H1 (cell line): ENCODE data around the gene SEZ6L. TPM values are rescaled to one million over a fixed set of nuclear protein-coding genes. Genes with fewer than 3 reads are reported as not detected.

Experiments
- CTCF ChIA-PET: fragments of 300-600 bp; sonication (Branson Sonifier 250); formaldehyde crosslinking; loops from one replicate; lab custom pipeline; 2021; ENCODE audit not compliant: partially characterized antibody; lab: Charles Lee
- POLR2A ChIA-PET: fragments of 300-600 bp; sonication (Branson Sonifier 250); formaldehyde crosslinking; loops from one replicate; lab custom pipeline; 2021; ENCODE audit warnings: inconsistent platforms; ENCODE audit not compliant: partially characterized antibody; lab: Charles Lee
- DNase-seq, 2 experiments: peaks; one replicate each; pipeline versions ENCODE4 v3.0.0 to v3.0.0-alpha.2; 2010 to 2022; ENCODE audit warnings: low spot score in 2 of 2, low read depth in 1 of 2, mixed read lengths in 1 of 2
- FAIRE-seq: peaks from 2 replicates; lab custom pipeline; 2011; peaks lifted over from hg19 to GRCh38; lab: Jason Lieb, UNC
- H2AFZ ChIP-seq: 2 replicates; pipeline ENCODE4 v1.8.1; 2012; ENCODE audit warnings: low read length, inconsistent platforms
- H2AK5ac ChIP-seq: 2 replicates; pipeline ENCODE4 v1.6.1; 2013; ENCODE audit warnings: low read depth, low read length
- H2BK120ac ChIP-seq: replicated peaks from 2 replicates; pipeline ENCODE3; 2013; ENCODE audit warnings: low read depth, low read length, inconsistent platforms
- H2BK12ac ChIP-seq: 2 replicates; pipeline ENCODE4 v1.6.1; 2013; ENCODE audit warnings: low read depth, low read length
- H2BK15ac ChIP-seq: 2 replicates; pipeline ENCODE4 v1.6.1; 2013; ENCODE audit warnings: low read length
- H2BK20ac ChIP-seq: 2 replicates; pipeline ENCODE4 v1.6.1; 2013; ENCODE audit warnings: low read length
- H2BK5ac ChIP-seq: 2 replicates; pipeline ENCODE4 v1.6.1; 2013; ENCODE audit warnings: low read depth, low read length
- H3K14ac ChIP-seq: 2 replicates; pipeline ENCODE4 v1.6.1; 2013; ENCODE audit warnings: inconsistent platforms; ENCODE audit not compliant: insufficient read length
- H3K18ac ChIP-seq: 2 replicates; pipeline ENCODE4 v1.6.1; 2013; ENCODE audit warnings: low read length; ENCODE audit errors: extremely low read depth
- H3K23ac ChIP-seq: 2 replicates; pipeline ENCODE4 v1.6.1; 2013; ENCODE audit warnings: inconsistent platforms; ENCODE audit not compliant: insufficient read length
- H3K23me2 ChIP-seq: 2 replicates; pipeline ENCODE4 v1.6.1; 2013; ENCODE audit warnings: low read depth, low read length
- H3K27ac ChIP-seq: 2 replicates; pipeline ENCODE4 v1.6.1; 2011; ENCODE audit warnings: low read depth, low read length, inconsistent platforms
- H3K27me3 ChIP-seq, 4 experiments: replicated peaks in 1 of 4; 1 replicate in 1 of 4; 2 replicates in 3 of 4; pipeline versions ENCODE4 v1.6.1 to v1.8.1; 2011 to 2013; ENCODE audit warnings: low read length in 3 of 4, mild to moderate bottlenecking in 3 of 4, inconsistent platforms in 2 of 4, mixed read lengths in 2 of 4, moderate library complexity in 1 of 4; ENCODE audit not compliant: control insufficient read depth in 3 of 4, insufficient read depth in 3 of 4; ENCODE audit errors: extremely low read depth in 1 of 4
- H3K36me3 ChIP-seq, 4 experiments: 2 replicates each; pipeline versions ENCODE4 v1.6.1 to v1.8.1; 2011 to 2013; ENCODE audit warnings: mild to moderate bottlenecking in 4 of 4, low read length in 3 of 4, moderate library complexity in 2 of 4, control low read depth in 1 of 4, inconsistent platforms in 1 of 4; ENCODE audit not compliant: insufficient read depth in 4 of 4, control insufficient read depth in 2 of 4
- H3K4ac ChIP-seq: replicated peaks from 2 replicates; pipeline ENCODE3; 2013; ENCODE audit warnings: low read length, low read depth, mixed read lengths, inconsistent platforms; ENCODE audit not compliant: insufficient read length
- H3K4me1 ChIP-seq, 4 experiments: replicated peaks in 1 of 4; 1 replicate in 1 of 4; 2 replicates in 3 of 4; pipeline versions ENCODE4 v1.6.1 to v1.8.1; 2011 to 2013; ENCODE audit warnings: low read length in 3 of 4, inconsistent platforms in 2 of 4, mixed read lengths in 1 of 4; ENCODE audit not compliant: insufficient read depth in 4 of 4, control insufficient read depth in 3 of 4
- H3K4me2 ChIP-seq, 2 experiments: 2 replicates each; pipeline versions ENCODE4 v1.6.1 to v1.8.1; 2011 to 2013; ENCODE audit warnings: low read depth in 2 of 2, low read length in 2 of 2, control low read depth in 1 of 2, inconsistent platforms in 1 of 2, mild to moderate bottlenecking in 1 of 2; ENCODE audit not compliant: insufficient read depth in 1 of 2
- H3K4me3 ChIP-seq, 4 experiments: fragments of 200-600, 300-600 bp in 1 of 4; sonication (generic), shearing (Covaris generic), sonication (Bioruptor Twin) in 1 of 4; 2 replicates each; pipeline versions ENCODE4 v1.5.1 to v1.8.1; 2011 to 2016; ENCODE audit warnings: low read length in 4 of 4, low read depth in 3 of 4, control low read depth in 2 of 4, inconsistent platforms in 2 of 4, mild to moderate bottlenecking in 2 of 4, mixed read lengths in 1 of 4, moderate library complexity in 1 of 4; ENCODE audit not compliant: insufficient read depth in 2 of 4; ENCODE audit errors: extremely low read depth in 1 of 4
- H3K56ac ChIP-seq: replicated peaks from 2 replicates; pipeline ENCODE3; 2013; ENCODE audit warnings: low read depth, mild to moderate bottlenecking, mixed read lengths, low read length, inconsistent platforms; ENCODE audit not compliant: insufficient read length
- H3K79me1 ChIP-seq: 2 replicates; pipeline ENCODE4 v1.6.1; 2013; ENCODE audit warnings: low read depth, low read length, control low read depth
- H3K79me2 ChIP-seq, 2 experiments: 2 replicates each; pipeline versions ENCODE4 v1.6.1 to v1.8.1; 2012 to 2013; ENCODE audit warnings: low read length in 2 of 2, mild to moderate bottlenecking in 2 of 2, inconsistent platforms in 1 of 2; ENCODE audit not compliant: insufficient read depth in 2 of 2, control insufficient read depth in 1 of 2
- H3K9ac ChIP-seq, 4 experiments: replicated peaks in 1 of 4; 1 replicate in 1 of 4; 2 replicates in 3 of 4; pipeline versions ENCODE4 v1.6.1 to v1.8.1; 2011 to 2013; ENCODE audit warnings: low read depth in 3 of 4, low read length in 3 of 4, control low read depth in 2 of 4, mild to moderate bottlenecking in 2 of 4, moderate library complexity in 2 of 4, inconsistent platforms in 1 of 4; ENCODE audit errors: extremely low read depth in 1 of 4
- H3K9me3 ChIP-seq, 2 experiments: 2 replicates each; pipeline versions ENCODE4 v1.6.1 to v1.8.1; 2012 to 2013; ENCODE audit warnings: mild to moderate bottlenecking in 2 of 2, moderate library complexity in 2 of 2, control low read depth in 1 of 2, inconsistent platforms in 1 of 2, low read depth in 1 of 2, low read length in 1 of 2, mixed read lengths in 1 of 2; ENCODE audit not compliant: insufficient read depth in 2 of 2
- H4K20me1 ChIP-seq, 2 experiments: replicated peaks in 1 of 2; 2 replicates each; pipeline versions ENCODE3 to v1.8.1; 2011 to 2013; ENCODE audit warnings: inconsistent platforms in 2 of 2, low read length in 2 of 2, mild to moderate bottlenecking in 1 of 2; ENCODE audit not compliant: insufficient read depth in 2 of 2, control insufficient read depth in 1 of 2
- H4K5ac ChIP-seq: 2 replicates; pipeline ENCODE4 v1.6.1; 2013; ENCODE audit warnings: low read length, low read depth, mixed read lengths, inconsistent platforms; ENCODE audit not compliant: insufficient read length
- H4K8ac ChIP-seq: 2 replicates; pipeline ENCODE4 v1.8.0; 2013; ENCODE audit warnings: mild to moderate bottlenecking, moderate library complexity, low read length, inconsistent platforms; ENCODE audit not compliant: insufficient read depth; ENCODE audit errors: extremely low read depth
- H4K91ac ChIP-seq: replicated peaks from 2 replicates; pipeline ENCODE3; 2013; ENCODE audit warnings: low read length, mixed read lengths, inconsistent platforms; ENCODE audit not compliant: insufficient read length
- CREB1 ChIP-seq: IDR thresholded peaks from 2 replicates; pipeline ENCODE4 v1.6.1; 2012; ENCODE audit warnings: inconsistent platforms
- GTF2F1 ChIP-seq: IDR thresholded peaks from 2 replicates; pipeline ENCODE4 v1.6.1; 2012; ENCODE audit warnings: low read depth, low read length, improper control_type of control experiment, borderline replicate concordance
- JUND ChIP-seq: IDR thresholded peaks from 2 replicates; pipeline ENCODE4 v1.6.1; 2011; ENCODE audit warnings: mild to moderate bottlenecking, improper control_type of control experiment, low read length
- POLR2A ChIP-seq, 2 experiments: IDR thresholded peaks; 1 replicate in 1 of 2; 2 replicates in 1 of 2; pipeline ENCODE4 v1.6.1; 2011; ENCODE audit warnings: low read depth in 2 of 2, low read length in 2 of 2, mild to moderate bottlenecking in 2 of 2; ENCODE audit errors: control extremely low read depth in 1 of 2
- POLR2AphosphoS5 ChIP-seq: IDR thresholded peaks from 2 replicates; pipeline ENCODE4 v1.6.1; 2011; ENCODE audit warnings: low read depth, low read length
- RAD21 ChIP-seq, 2 experiments: IDR thresholded peaks in 1 of 2; conservative IDR thresholded peaks in 1 of 2; 2 replicates each; pipeline ENCODE4 v1.6.1; 2011; ENCODE audit warnings: low read depth in 2 of 2, low read length in 2 of 2, improper control_type of control experiment in 1 of 2, inconsistent platforms in 1 of 2, mild to moderate bottlenecking in 1 of 2, moderate library complexity in 1 of 2
- SP1 ChIP-seq: IDR thresholded peaks from 2 replicates; pipeline ENCODE4 v1.6.1; 2011; ENCODE audit warnings: low read depth, low read length
- TAF1 ChIP-seq: IDR thresholded peaks from 2 replicates; pipeline ENCODE4 v1.6.1; 2011; ENCODE audit warnings: mild to moderate bottlenecking, low read depth, low read length
- TBP ChIP-seq: IDR thresholded peaks from 2 replicates; pipeline ENCODE4 v1.6.1; 2011; ENCODE audit warnings: low read depth, low read length, improper control_type of control experiment
- WGBS, 2 experiments: shearing (Covaris generic) in 1 of 2; methylation state at CpG; one replicate each; pipeline versions ENCODE4 v1.1.6 to v1.1.7; 2013 to 2015; ENCODE audit warnings: low lambda C conversion rate in 2 of 2, mixed read lengths in 2 of 2, inconsistent platforms in 1 of 2, low coverage in 1 of 2, missing lambda C conversion rate in 1 of 2; ENCODE audit not compliant: insufficient replicate concordance in 2 of 2, insufficient coverage in 1 of 2, insufficient read length in 1 of 2; ENCODE audit errors: extremely low coverage in 1 of 2, missing lambda C conversion rate in 1 of 2; 5-methylcytosine and 5-hydroxymethylcytosine counted together
- polyA plus RNA-seq, 7 experiments: library from polyadenylated mRNA; depleted of rRNA in 3 of 7; stranded (reverse) in 5 of 7; unstranded in 2 of 7; fragments of >200 nt in 5 of 7; fragments of 200-250 nt in 2 of 7; gene quantifications; 1 replicate in 5 of 7; 2 replicates in 1 of 7; 4 replicates in 1 of 7; pipeline versions ENCODE4 v1.2.1 to v1.2.3, GENCODE V29; 2011 to 2013; ENCODE audit warnings: missing spikeins in 2 of 7, mixed read lengths in 2 of 7
- total RNA-seq: library from RNA; stranded (reverse); fragmentation: NEBNext Ultra II Directional; extraction: Animal tissue kit (Norgen Biotek cat#: 25700); gene quantifications from 2 replicates; pipeline ENCODE4 v1.2.1, GENCODE V29; 2021
- TF ChIP-seq, protein P1 (sequence below), 3 experiments: IDR thresholded peaks; 1 replicate in 2 of 3; 2 replicates in 1 of 3; pipeline versions ENCODE4 v1.5.1 to v1.6.1; 2011; ENCODE audit warnings: low read length in 3 of 3, mild to moderate bottlenecking in 3 of 3, inconsistent platforms in 2 of 3, low read depth in 1 of 3, moderate library complexity in 1 of 3; ENCODE audit not compliant: insufficient read depth in 1 of 3; ENCODE audit errors: control extremely low read depth in 1 of 3

Gene SEZ6L
- total and polyA plus RNA-seq, 2 of the 8 experiments (the other 6 are each of a cell fraction or from before 2014, with no cell fraction given), result 0.06 to 0.33 TPM

DNA sequence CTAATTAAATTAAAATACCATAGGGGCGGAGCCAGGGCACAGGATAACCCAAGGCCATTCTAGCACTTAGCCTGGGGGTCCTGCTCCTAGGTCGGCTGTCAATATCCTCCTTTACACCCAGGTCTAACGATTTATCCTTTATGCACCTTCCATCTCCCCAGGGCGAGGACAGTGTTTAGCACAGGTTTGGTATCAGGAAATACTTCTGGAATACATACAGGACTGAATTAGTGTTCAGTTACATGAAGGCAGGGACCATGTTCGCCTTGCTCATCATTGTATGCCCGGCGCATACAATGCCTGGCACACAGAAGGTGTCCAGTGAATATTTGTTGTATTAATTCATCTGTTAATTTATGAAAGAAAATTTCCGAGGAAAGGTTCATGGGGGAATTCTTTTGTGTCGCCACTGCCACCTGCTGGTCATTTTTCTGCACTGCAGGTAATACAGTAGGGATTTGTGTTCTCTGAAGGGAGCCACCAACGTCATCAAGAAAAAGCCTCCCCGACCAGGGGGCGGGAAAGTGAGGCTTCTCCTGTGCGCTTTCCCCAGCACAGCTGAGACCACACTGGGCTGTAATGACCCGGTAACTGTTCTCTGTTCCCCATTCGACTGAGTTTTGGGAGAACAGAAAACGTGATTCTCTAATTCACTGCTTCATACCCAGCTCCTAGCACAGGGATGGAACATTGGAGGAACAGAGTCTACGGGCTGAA, 191.1 kb downstream of the SEZ6L start:
- POLR2A ChIA-PET, result no interaction called here
- peak; percentile 92 for FAIRE-seq
- Histone ChIP-seq H2AK5ac (no peak overlapping the region), H2BK12ac (peak overlapping the region; percentile 1), H4K5ac (no peak overlapping the region), H3K18ac (no peak overlapping the region), H3K27me3 (no peaks in the 10 kb centered on the region; a peak in 2 of 7 replicates), H4K8ac (no peak overlapping the region), H2BK5ac (no peak overlapping the region), H3K56ac (no peak overlapping the region), H3K79me1 (no peaks in the 10 kb centered on the region), H3K14ac (no peak overlapping the region), H3K4me1 (peaks cover 0 to 4% (median under 1%) of the 10 kb centered on the region in 4 experiments; a peak in 2 of 7 replicates), H4K20me1 (no peaks in the 10 kb centered on the region), H2BK20ac (no peak overlapping the region; the same call in 1 of the 2 replicates), H3K4me3 (peak overlapping the region; percentile 7 to 50 (median 28); a peak in 5 of 8 replicates), H3K23me2 (peaks cover 2% of the 10 kb centered on the region; the same call in 1 of the 2 replicates), H3K23ac (no peak overlapping the region), H4K91ac (no peak overlapping the region), H2BK15ac (no peak overlapping the region; the same call in 1 of the 2 replicates), H2BK120ac (no peak overlapping the region), H3K4me2 (peak overlapping the region; percentile 58 to 76), H2AFZ (peak overlapping the region; percentile 96), H3K27ac (no peak overlapping the region), H3K9ac (peak overlapping the region in 1 of 4 experiments; percentile 59; a peak in 1 of 7 replicates), H3K4ac (no peak overlapping the region), H3K79me2 (no peaks in the 10 kb centered on the region), H3K36me3 (no peaks in the 10 kb centered on the region), H3K9me3 (no peaks in the 10 kb centered on the region)
- 18% methylated on average over 17 of the region's 17 CpGs; no CpG with 5 or more reads in 1 of the 2 experiments for WGBS, 2 experiments
- peak; percentile 62 to 87 for DNase-seq
- CTCF ChIA-PET, result interaction anchor here (0.6 to 1.4 kb wide), 18 partner anchors 14 to 468 kb away, joined by 3 to 5 read pairs (median 3); no protein-coding TSS in a partner anchor
- TF ChIP-seq POLR2A (IDR thresholded peaks at IDR 0.05; ENCODE audit: control extremely low read depth in 1 of 2, low read depth in 2 of 2, low read length in 2 of 2) (peak; percentile 21 to 38; a peak in 2 of 3 replicates), POLR2AphosphoS5 (0 out of 2 replicates have a peak, but pooled peaks have one; percentile 42), GTF2F1 (no peak), JUND (no peak), CREB1 (peak; percentile 76), RAD21 (IDR thresholded peaks at IDR 0.05 in 1 of 2, conservative IDR thresholded peaks at IDR 0.05 in 1 of 2; ENCODE audit: low read depth in 2 of 2, low read length in 2 of 2) (peak; percentile 62 to 67), TAF1 (peak; percentile 62), TBP (peak; percentile 43; the same call in 1 of the 2 replicates), SP1 (no peak)
- TF ChIP-seq, protein P1, sequence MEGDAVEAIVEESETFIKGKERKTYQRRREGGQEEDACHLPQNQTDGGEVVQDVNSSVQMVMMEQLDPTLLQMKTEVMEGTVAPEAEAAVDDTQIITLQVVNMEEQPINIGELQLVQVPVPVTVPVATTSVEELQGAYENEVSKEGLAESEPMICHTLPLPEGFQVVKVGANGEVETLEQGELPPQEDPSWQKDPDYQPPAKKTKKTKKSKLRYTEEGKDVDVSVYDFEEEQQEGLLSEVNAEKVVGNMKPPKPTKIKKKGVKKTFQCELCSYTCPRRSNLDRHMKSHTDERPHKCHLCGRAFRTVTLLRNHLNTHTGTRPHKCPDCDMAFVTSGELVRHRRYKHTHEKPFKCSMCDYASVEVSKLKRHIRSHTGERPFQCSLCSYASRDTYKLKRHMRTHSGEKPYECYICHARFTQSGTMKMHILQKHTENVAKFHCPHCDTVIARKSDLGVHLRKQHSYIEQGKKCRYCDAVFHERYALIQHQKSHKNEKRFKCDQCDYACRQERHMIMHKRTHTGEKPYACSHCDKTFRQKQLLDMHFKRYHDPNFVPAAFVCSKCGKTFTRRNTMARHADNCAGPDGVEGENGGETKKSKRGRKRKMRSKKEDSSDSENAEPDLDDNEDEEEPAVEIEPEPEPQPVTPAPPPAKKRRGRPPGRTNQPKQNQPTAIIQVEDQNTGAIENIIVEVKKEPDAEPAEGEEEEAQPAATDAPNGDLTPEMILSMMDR (IDR thresholded peaks at IDR 0.05; ENCODE audit: control extremely low read depth in 1 of 3, insufficient read depth in 1 of 3, low read depth in 1 of 3, low read length in 3 of 3), result peak; percentile 27 to 82 (median 65)
